SIG-M5 (cell line): Measurements from ENCODE around the gene CPTP.
"Not testable (repeated sequence)": the region's sequence is repeated elsewhere in the genome, so short reads cannot be mapped to it uniquely, and the experiment has no call there.

Experiments
- DNase-seq: peaks from one replicate; lab custom pipeline; 2025; lab: John Stamatoyannopoulos, UW

CPTP gene

GRCh38 chr1:1366699-1367066 lies 42.1 kb downstream of the CPTP start:
- no peak for DNase-seq

- DNase-seq, result no peak
Observed at GRCh38 chr1:1367315-1367714, 42.7 kb downstream of the CPTP start.

- DNase-seq, result not testable (repeated sequence)
Observed at GRCh38 chr1:1370094-1370493, 45.5 kb downstream of the CPTP start.

GRCh38 chr1:1370771-1371300 lies 46.2 kb downstream of the CPTP start:
- no peak for DNase-seq

GRCh38 chr1:1371364-1371745 lies 46.8 kb downstream of the CPTP start:
- DNase-seq, result peak; percentile 42

GRCh38 chr1:1371746-1372711 lies 47.4 kb downstream of the CPTP start:
- no peak for DNase-seq

- DNase-seq, result no peak
Observed at GRCh38 chr1:1373051-1373814, 48.6 kb downstream of the CPTP start.

- DNase-seq, result no peak
Observed at GRCh38 chr1:1373815-1374588, 49.4 kb downstream of the CPTP start.

GRCh38 chr1:1374589-1374928 lies 50.0 kb downstream of the CPTP start:
- DNase-seq, result no peak

- peak; percentile 84 for DNase-seq
Observed at GRCh38 chr1:1374929-1375662, 50.5 kb downstream of the CPTP start, which contains the start of gene AURKAIP1. TSS of gene AURKAIP1 (minus strand) at chr1:1375207. CDS start at chr1:1374756, 451 bp downstream.

- DNase-seq, result no peak
Observed at GRCh38 chr1:1376551-1377226, 52.1 kb downstream of the CPTP start.

GRCh38 chr1:1377540-1378205 lies 53.1 kb downstream of the CPTP start:
- no peak for DNase-seq
